ENCODE measurements around the gene C11orf21. TPM values are rescaled to one million over a fixed set of nuclear protein-coding genes. Genes with fewer than 3 reads are reported as not detected.

C11orf21 gene
- total and polyA plus RNA-seq, 9 of the 15 experiments (the other 6 are each of a cell fraction or from before 2014, with no cell fraction given), result 0.10 to 2.6 (median 2.0) TPM

GRCh38 chr11:2303627-2304505 is 2.1 kb upstream of the C11orf21 start (continued):
- TF ChIP-seq ZNF449 (CRISPR knock-in tag; IDR thresholded peaks at IDR 0.05) (peak; percentile 65; the same call in 1 of the 2 replicates), MLX (CRISPR knock-in tag; conservative IDR thresholded peaks at IDR 0.05) (peak in 1 of 2 experiments; percentile 72; a peak in 1 of 4 replicates), ZNF639 (CRISPR knock-in tag; conservative IDR thresholded peaks at IDR 0.05 in 1 of 2, IDR thresholded peaks at IDR 0.05 in 1 of 2) (peak in 1 of 2 experiments; percentile 93; a peak in 2 of 4 replicates), TCFL5 (CRISPR knock-in tag; conservative IDR thresholded peaks at IDR 0.05) (no peak; the same call in 1 of the 2 replicates), FOSL1 (tag; conservative IDR thresholded peaks at IDR 0.05) (peak; percentile 54; the same call in 1 of the 2 replicates), HDAC1 (IDR thresholded peaks at IDR 0.05) (peak; percentile 44 to 92; a peak in 2 of 4 replicates), SMARCE1 (IDR thresholded peaks at IDR 0.05) (peak; percentile 90), NR1H2 (CRISPR knock-in tag; IDR thresholded peaks at IDR 0.05) (no peak), ZNF124 (CRISPR knock-in tag; IDR thresholded peaks at IDR 0.05) (no peak), CREB3 (tag; conservative IDR thresholded peaks at IDR 0.05; ENCODE audit: low read depth) (peak; percentile 84; the same call in 1 of the 2 replicates), SFPQ (IDR thresholded peaks at IDR 0.05; ENCODE audit: low read depth, low read length) (no peak), THRB (CRISPR knock-in tag; conservative IDR thresholded peaks at IDR 0.05) (no peak), MBD2 (IDR thresholded peaks at IDR 0.05; ENCODE audit: borderline replicate concordance, low read depth) (peak; percentile 83), NONO (IDR thresholded peaks at IDR 0.05; ENCODE audit: low read depth in 2 of 2, low read length in 1 of 2) (peak in 1 of 2 experiments; percentile 78; a peak in 2 of 4 replicates), CCAR2 (IDR thresholded peaks at IDR 0.05; ENCODE audit: low read depth, low read length) (0 out of 2 replicates have a peak, but pooled peaks have one; percentile 68), BHLHE40 (IDR thresholded peaks at IDR 0.05; ENCODE audit: low read length) (peak; percentile 80)

All from K562 (cell line).